Cardiac muscle cell (in vitro differentiated cells and primary cell): ENCODE measurements around the gene KNG1. TPM values are rescaled to one million over a fixed set of nuclear protein-coding genes. Genes with fewer than 3 reads are reported as not detected.
"Not testable (repeated sequence)": the region's sequence is repeated elsewhere in the genome, so short reads cannot be mapped to it uniquely, and the experiment has no call there.

Source experiments
- DNase-seq, 2 donors: peaks; one replicate each; pipeline versions ENCODE4 v3.0.0 to v3.0.0-alpha.2; 2010 to 2017; ENCODE audit warnings: low read depth in 1 of 2, low spot score in 1 of 2
- H3K27ac ChIP-seq: fragments of 200-600 bp; sonication (generic); 2 replicates; pipeline ENCODE4 v1.5.1; 2016
- H3K27me3 ChIP-seq: fragments of 200-600 bp; sonication (generic); 2 replicates; pipeline ENCODE4 v1.6.0; 2016; ENCODE audit warnings: control low read depth
- H3K36me3 ChIP-seq: fragments of 200-600 bp; sonication (generic); 2 replicates; pipeline ENCODE4 v1.5.1; 2016; ENCODE audit warnings: control low read depth
- H3K4me1 ChIP-seq: fragments of 200-600 bp; sonication (generic); 2 replicates; pipeline ENCODE4 v1.8.1; 2017; ENCODE audit warnings: low read depth, mild to moderate bottlenecking, mixed run types
- H3K4me3 ChIP-seq: fragments of 200-600 bp; sonication (generic); 2 replicates; pipeline ENCODE4 v1.5.1; 2016; ENCODE audit warnings: mild to moderate bottlenecking
- H3K9me3 ChIP-seq: fragments of 200-600 bp; sonication (generic); 2 replicates; pipeline ENCODE4 v1.5.1; 2017; ENCODE audit warnings: low read depth, mild to moderate bottlenecking, control low read depth
- CTCF ChIP-seq: IDR thresholded peaks from 2 replicates; pipeline ENCODE4 v1.5.1; 2012; ENCODE audit warnings: low read depth, mild to moderate bottlenecking, low read length
- polyA plus RNA-seq: library from polyadenylated mRNA; unstranded; fragments of >200 nt; fragmentation: Nextera tagmentation; extraction: Ambion mirVana; gene quantifications from 2 replicates; pipeline ENCODE4 v1.2.1, GENCODE V29; 2016
- total RNA-seq: library from RNA; depleted of rRNA; stranded (reverse); fragments of >200 nt; gene quantifications from 2 replicates; pipeline ENCODE4 v1.2.3, GENCODE V29; 2016

KNG1 gene
- total and polyA plus RNA-seq, 2 experiments from 2014 or later: not detected

GRCh38 chr3:186678604-186679003 lies 38.6 kb upstream of the KNG1 start:
- no peaks in the 10 kb centered on the region for H3K27me3 ChIP-seq
- TF ChIP-seq CTCF: no peak
- no peak overlapping the region for H3K27ac ChIP-seq
- H3K36me3 ChIP-seq: no peaks in the 10 kb centered on the region
- H3K9me3 ChIP-seq: no peaks in the 10 kb centered on the region
- no peak overlapping the region for H3K4me3 ChIP-seq
- DNase-seq: no peak
- no peaks in the 10 kb centered on the region for H3K4me1 ChIP-seq

- H3K4me3 ChIP-seq: no peak overlapping the region
- TF ChIP-seq CTCF: no peak
- no peaks in the 10 kb centered on the region for H3K27me3 ChIP-seq
- H3K27ac ChIP-seq: no peak overlapping the region
- no peak for DNase-seq
- H3K9me3 ChIP-seq: no peaks in the 10 kb centered on the region
- H3K36me3 ChIP-seq: no peaks in the 10 kb centered on the region
- H3K4me1 ChIP-seq: no peaks in the 10 kb centered on the region
These were observed 38.0 kb upstream of the KNG1 start for GRCh38 chr3:186679151-186679550.

GRCh38 chr3:186680869-186681268 lies 36.3 kb upstream of the KNG1 start:
- no peak for TF ChIP-seq CTCF
- Histone ChIP-seq H3K4me3 (no peak overlapping the region), H3K27me3 (no peaks in the 10 kb centered on the region), H3K36me3 (no peaks in the 10 kb centered on the region), H3K4me1 (no peaks in the 10 kb centered on the region), H3K9me3 (no peaks in the 10 kb centered on the region), H3K27ac (no peak overlapping the region)
- DNase-seq: no peak

GRCh38 chr3:186682812-186683211 lies 34.3 kb upstream of the KNG1 start:
- Histone ChIP-seq H3K4me1 (no peaks in the 10 kb centered on the region), H3K4me3 (no peak overlapping the region), H3K36me3 (no peaks in the 10 kb centered on the region), H3K27me3 (no peaks in the 10 kb centered on the region), H3K9me3 (no peaks in the 10 kb centered on the region), H3K27ac (no peak overlapping the region)
- no peak for TF ChIP-seq CTCF
- no peak for DNase-seq

GRCh38 chr3:186683979-186684378 lies 33.2 kb upstream of the KNG1 start:
- no peaks in the 10 kb centered on the region for H3K4me1 ChIP-seq
- H3K27ac ChIP-seq: no peak overlapping the region
- no peak overlapping the region for H3K4me3 ChIP-seq
- H3K36me3 ChIP-seq: no peaks in the 10 kb centered on the region
- TF ChIP-seq CTCF: no peak
- DNase-seq: no peak
- H3K27me3 ChIP-seq: no peaks in the 10 kb centered on the region
- no peaks in the 10 kb centered on the region for H3K9me3 ChIP-seq

- not testable (repeated sequence) for H3K27me3 ChIP-seq, H3K9me3 ChIP-seq, H3K27ac ChIP-seq, DNase-seq, H3K4me1 ChIP-seq, H3K36me3 ChIP-seq, H3K4me3 ChIP-seq
These were observed 30.7 kb upstream of the KNG1 start for GRCh38 chr3:186686475-186686874.
